OCI-LY1 (cell line): ENCODE data around the gene NHLRC4.

ENCODE experiments used
- H2AFZ ChIP-seq: fragments of 200-600 bp; sonication (generic), shearing (Covaris generic); 2 replicates; pipeline ENCODE4 v1.6.0; 2014; ENCODE audit warnings: antibody characterized with exemption, mild to moderate bottlenecking, low read length
- H3F3A ChIP-seq: fragments of 200-600 bp; sonication (generic), shearing (Covaris generic); 2 replicates; pipeline ENCODE4 v1.6.0; 2014; ENCODE audit warnings: mild to moderate bottlenecking, antibody characterized with exemption, low read length, moderate library complexity; ENCODE audit not compliant: insufficient read depth
- H3K27ac ChIP-seq: fragments of 200-600 bp; sonication (generic); 2 replicates; pipeline ENCODE4 v1.5.1; 2014; ENCODE audit warnings: low read length, mixed run types, mild to moderate bottlenecking, low read depth; ENCODE audit not compliant: poor library complexity, severe bottlenecking
- H3K27me3 ChIP-seq: fragments of 200-600 bp; sonication (generic); 2 replicates; pipeline ENCODE4 v1.6.0; 2014; ENCODE audit warnings: antibody characterized with exemption, mild to moderate bottlenecking, low read length, moderate library complexity; ENCODE audit not compliant: insufficient read depth
- H3K36me3 ChIP-seq: fragments of 200-600 bp; sonication (generic); 2 replicates; pipeline ENCODE4 v1.6.1; 2014; ENCODE audit warnings: mild to moderate bottlenecking, antibody characterized with exemption, low read length, moderate library complexity, mixed read lengths; ENCODE audit not compliant: insufficient read depth
- H3K4me1 ChIP-seq: fragments of 200-600 bp; sonication (generic); 2 replicates; pipeline ENCODE4 v1.5.1; 2014; ENCODE audit warnings: mild to moderate bottlenecking, low read length, moderate library complexity; ENCODE audit not compliant: insufficient read depth, severe bottlenecking
- H3K4me2 ChIP-seq: fragments of 200-600 bp; sonication (generic), shearing (Covaris generic); 2 replicates; pipeline ENCODE4 v1.6.1; 2014; ENCODE audit warnings: low read length
- H3K4me3 ChIP-seq: fragments of 200-600 bp; sonication (generic); 2 replicates; pipeline ENCODE4 v1.5.1; 2014; ENCODE audit warnings: low read length, low read depth, mild to moderate bottlenecking, mixed read lengths; ENCODE audit not compliant: poor library complexity, severe bottlenecking
- H3K79me2 ChIP-seq: fragments of 200-600 bp; shearing (Covaris generic); 2 replicates; pipeline ENCODE4 v1.6.1; 2016; ENCODE audit warnings: mixed run types, low read length, mixed read lengths; ENCODE audit not compliant: insufficient read depth
- H3K9ac ChIP-seq: fragments of 200-600 bp; sonication (generic), shearing (Covaris generic); 2 replicates; pipeline ENCODE4 v1.6.1; 2014; ENCODE audit warnings: mild to moderate bottlenecking, low read length, mixed read lengths
- H3K9me2 ChIP-seq: fragments of 200-600 bp; sonication (generic), shearing (Covaris generic); 2 replicates; pipeline ENCODE4 v1.6.1; 2014; ENCODE audit warnings: low read depth, mild to moderate bottlenecking, low read length, mixed read lengths
- H3K9me3 ChIP-seq: fragments of 200-600 bp; shearing (Covaris generic); 2 replicates; pipeline ENCODE4 v1.6.1; 2014; ENCODE audit warnings: low read length, mixed read lengths
- H4K20me1 ChIP-seq: fragments of 200-600 bp; sonication (generic), shearing (Covaris generic); 2 replicates; pipeline ENCODE4 v1.6.0; 2016; ENCODE audit warnings: mild to moderate bottlenecking, low read length; ENCODE audit not compliant: insufficient read depth
- CTCF ChIP-seq: fragments of 200-600 bp; sonication (generic), shearing (Covaris generic); IDR thresholded peaks from 2 replicates; pipeline ENCODE4 v1.5.1; 2017; ENCODE audit warnings: mild to moderate bottlenecking, antibody characterized with exemption, low read length, moderate library complexity, mixed read lengths
- EZH2 ChIP-seq: fragments of 200-600 bp; sonication (generic), shearing (Covaris generic); IDR thresholded peaks from 2 replicates; pipeline ENCODE4 v1.8.0; 2017; ENCODE audit warnings: borderline replicate concordance, mixed run types, mild to moderate bottlenecking, antibody characterized with exemption, low read length, moderate library complexity, mixed read lengths

The NHLRC4 gene

GRCh38 chr16:522320-523096, 44.3 kb upstream of the NHLRC4 start:
- no peaks in the 10 kb centered on the region for H4K20me1 ChIP-seq
- H3K9me2 ChIP-seq: no peaks in the 10 kb centered on the region
- H3K9ac ChIP-seq: no peak overlapping the region
- H3K4me1 ChIP-seq: peaks cover 17% of the 10 kb centered on the region
- H3K9me3 ChIP-seq: no peaks in the 10 kb centered on the region
- TF ChIP-seq EZH2: no peak
- no peak for TF ChIP-seq CTCF
- no peaks in the 10 kb centered on the region for H3K27me3 ChIP-seq
- no peak overlapping the region for H3K4me3 ChIP-seq
- no peak overlapping the region for H3K4me2 ChIP-seq
- H3K27ac ChIP-seq: no peak overlapping the region
- H2AFZ ChIP-seq: no peak overlapping the region
- no peaks in the 10 kb centered on the region for H3F3A ChIP-seq
- no peaks in the 10 kb centered on the region for H3K36me3 ChIP-seq
- H3K79me2 ChIP-seq: no peaks in the 10 kb centered on the region

- H3K4me2 ChIP-seq: no peak overlapping the region
- no peaks in the 10 kb centered on the region for H3K27me3 ChIP-seq
- no peaks in the 10 kb centered on the region for H4K20me1 ChIP-seq
- no peak overlapping the region for H2AFZ ChIP-seq
- no peaks in the 10 kb centered on the region for H3F3A ChIP-seq
- no peaks in the 10 kb centered on the region for H3K79me2 ChIP-seq
- no peak overlapping the region for H3K9ac ChIP-seq
- peaks cover 17% of the 10 kb centered on the region for H3K4me1 ChIP-seq
- no peaks in the 10 kb centered on the region for H3K9me2 ChIP-seq
- H3K27ac ChIP-seq: no peak overlapping the region
- no peaks in the 10 kb centered on the region for H3K36me3 ChIP-seq
- TF ChIP-seq CTCF (no peak), EZH2 (no peak)
- no peaks in the 10 kb centered on the region for H3K9me3 ChIP-seq
- no peak overlapping the region for H3K4me3 ChIP-seq
Measured at GRCh38 chr16:523097-523741, 43.6 kb upstream of the NHLRC4 start.

GRCh38 chr16:524274-525040, 42.3 kb upstream of the NHLRC4 start:
- Histone ChIP-seq H3K27ac (no peak overlapping the region), H3K9ac (no peak overlapping the region), H2AFZ (no peak overlapping the region), H3F3A (no peaks in the 10 kb centered on the region), H3K4me1 (peaks cover 27% of the 10 kb centered on the region), H3K9me2 (no peaks in the 10 kb centered on the region), H3K27me3 (no peaks in the 10 kb centered on the region), H3K36me3 (no peaks in the 10 kb centered on the region; the same call in 1 of the 2 replicates), H3K9me3 (no peaks in the 10 kb centered on the region), H3K79me2 (peaks cover 9% of the 10 kb centered on the region), H3K4me2 (no peak overlapping the region), H3K4me3 (no peak overlapping the region), H4K20me1 (no peaks in the 10 kb centered on the region)
- TF ChIP-seq EZH2 (no peak), CTCF (no peak)
